Measurements from ENCODE around the gene ZNF550.
"Not testable (repeated sequence)": the region's sequence is repeated elsewhere in the genome, so short reads cannot be mapped to it uniquely, and the experiment has no call there.

The ZNF550 gene

DNA sequence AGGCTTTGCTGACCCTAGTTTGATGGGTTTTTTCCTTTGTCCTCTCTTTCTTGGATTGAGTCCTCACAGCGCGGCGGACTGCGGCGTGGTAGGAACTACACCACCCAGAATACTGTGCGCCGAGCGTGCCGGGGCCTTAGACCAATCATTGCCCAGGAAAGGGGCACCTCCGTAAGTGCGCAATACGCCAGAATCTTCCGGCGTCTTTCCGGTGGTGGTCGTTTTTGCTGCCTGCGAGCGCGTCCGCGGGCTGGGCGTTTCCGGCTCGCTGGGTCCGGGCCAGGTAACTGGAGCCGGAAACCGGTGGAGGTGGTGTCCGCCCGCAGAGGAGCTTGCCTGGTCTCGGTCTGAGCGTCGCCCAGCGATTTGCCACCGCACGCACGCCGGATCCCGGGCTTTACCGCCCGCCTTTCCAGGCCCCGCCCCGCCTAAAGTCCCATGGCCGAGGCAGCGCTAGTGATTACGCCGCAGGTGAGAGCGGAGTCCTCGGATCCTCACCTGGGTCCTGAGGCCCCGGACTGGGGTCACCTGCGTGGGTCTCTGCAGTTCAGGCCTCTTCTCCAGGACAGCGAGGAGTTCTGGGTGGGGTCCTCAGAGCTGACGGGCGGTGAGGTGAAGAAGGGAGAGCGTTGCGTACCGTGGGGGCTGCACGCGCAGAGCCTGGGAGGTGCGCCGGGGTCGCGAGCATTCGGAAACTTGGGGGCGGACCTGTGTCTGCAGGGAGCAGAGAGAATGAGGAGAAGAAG, 32.4 kb downstream of the ZNF550 start, which contains the start of gene ZNF549:
TSS of gene ZNF549 (plus strand) at position 221 of the 746 bp plus-strand sequence. CDS start at position 439, 218 bp downstream.
- peak; percentile 79 for DNase-seq

DNA sequence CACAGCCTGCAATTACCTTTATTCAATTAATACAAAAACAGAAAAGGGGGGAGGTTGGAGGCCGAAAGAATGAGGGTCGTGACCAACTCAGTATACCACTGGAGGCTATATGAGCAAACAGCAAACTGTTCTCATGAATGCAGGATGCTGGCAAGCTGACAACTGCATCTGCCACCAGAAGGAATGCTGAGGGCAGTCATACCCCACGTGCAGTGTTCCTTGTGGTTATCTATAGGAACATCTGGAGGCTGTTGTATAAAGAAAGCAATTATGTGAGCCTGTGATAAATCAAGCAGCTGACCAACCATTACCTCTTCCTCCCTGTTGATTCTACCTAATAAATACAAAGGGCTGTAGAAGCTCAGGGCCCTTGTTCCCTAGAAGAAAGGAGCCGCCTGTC, 41.6 kb downstream of the ZNF550 start:
- DNase-seq: not testable (repeated sequence)

GRCh38 chr19:57515255-57515654, 44.4 kb downstream of the ZNF550 start:
- DNase-seq: no peak

GRCh38 chr19:57512845-57513244, 46.8 kb downstream of the ZNF550 start:
- no peak for DNase-seq

DNA sequence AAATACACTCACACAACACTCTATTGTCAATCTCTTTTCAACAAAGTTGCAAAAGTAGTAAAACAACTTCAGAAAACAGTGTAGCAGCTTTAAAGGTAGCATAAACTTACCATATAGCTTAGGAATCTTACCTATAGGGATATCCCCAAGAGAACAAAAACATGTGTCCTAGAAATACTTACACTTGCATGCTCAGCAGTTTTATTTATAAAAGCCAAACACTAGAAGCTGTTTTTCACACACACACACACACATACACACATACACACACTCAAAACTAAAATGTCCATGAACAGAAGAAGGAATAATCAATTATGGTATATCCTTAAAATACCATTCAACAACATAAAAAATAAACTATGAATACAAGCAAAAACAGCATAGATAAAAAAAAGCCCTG, 48.2 kb downstream of the ZNF550 start:
- DNase-seq: no peak

GRCh38 chr19:57506163-57506562, 53.5 kb downstream of the ZNF550 start:
- no peak for DNase-seq

GRCh38 chr19:57500400-57500799, 59.3 kb downstream of the ZNF550 start:
- not testable (repeated sequence) for DNase-seq

GRCh38 chr19:57499680-57500395, 59.8 kb downstream of the ZNF550 start, which contains the start of gene ZNF773:
Gene ZNF773, plus strand, starts transcription at chr19:57499938. Its CDS starts 143 bp downstream, at chr19:57500081.
- DNase-seq: peak; percentile 96

DNA sequence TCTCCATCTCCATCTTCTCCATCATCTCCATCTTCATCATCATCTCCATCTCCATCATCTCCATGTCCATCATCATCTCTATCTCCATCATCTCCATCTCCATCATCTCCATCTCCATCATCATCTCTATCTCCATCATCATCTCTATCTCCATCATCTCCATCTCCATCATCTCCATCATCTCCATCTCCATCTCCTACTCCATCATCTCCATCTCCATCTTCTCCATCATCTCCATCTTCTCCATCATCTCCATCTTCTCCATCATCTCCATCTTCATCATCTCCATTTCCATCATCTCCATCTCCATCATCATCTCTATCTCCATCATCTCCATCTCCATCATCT, 60.4 kb downstream of the ZNF550 start:
- DNase-seq: not testable (repeated sequence)

- DNase-seq: not testable (repeated sequence)
Observed at GRCh38 chr19:57488299-57488644, 71.4 kb downstream of the ZNF550 start.

DNA sequence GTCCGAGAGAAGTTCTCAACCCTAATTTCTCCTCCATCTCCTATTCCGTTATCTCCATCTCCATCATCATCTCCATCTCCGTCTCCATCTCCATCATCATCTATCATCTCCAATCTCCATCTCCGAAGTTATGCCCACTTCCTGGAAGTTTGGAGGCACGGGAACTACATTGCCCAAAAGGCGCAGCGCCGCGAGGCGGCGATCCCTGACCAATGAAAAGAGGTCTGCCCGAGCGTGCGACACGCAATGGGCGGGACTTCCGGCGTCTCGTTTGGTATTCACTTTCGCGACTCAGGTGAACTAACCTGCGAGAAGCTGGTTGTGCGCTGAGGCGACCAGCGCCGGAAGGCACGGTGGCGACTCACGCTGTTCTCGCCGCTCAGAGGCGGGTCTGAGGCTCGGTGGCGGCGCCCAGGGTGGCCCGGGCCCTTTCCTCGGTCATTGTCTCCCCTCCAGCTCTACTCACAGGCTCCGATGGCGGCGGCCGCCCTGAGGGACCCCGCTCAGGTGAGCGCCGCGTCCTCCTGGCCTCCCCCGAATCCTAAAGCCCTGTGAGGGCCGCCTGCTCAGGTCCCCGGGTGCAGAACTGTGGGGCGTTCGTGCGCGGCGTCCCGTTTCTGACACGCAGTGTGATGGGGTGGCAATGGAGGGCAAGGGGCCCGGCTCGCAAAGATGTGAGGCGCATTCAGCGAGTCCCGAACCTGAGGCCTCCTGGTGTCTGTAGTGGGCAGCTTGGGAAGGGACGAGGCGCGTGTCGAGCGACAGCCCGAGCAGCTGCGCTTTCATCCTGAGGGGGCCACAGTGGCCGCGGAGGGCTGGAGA, 72.0 kb downstream of the ZNF550 start, which contains the start of gene ZNF419:
TSS of gene ZNF419 (plus strand) at position 274 of the 822 bp plus-strand sequence. CDS start at position 475, 201 bp downstream.
- peak; percentile 94 for DNase-seq

Data from stimulated activated CD4-positive, alpha-beta T cell treated with anti-CD3 and anti-CD28 coated beads, Interleukin-12 subunit alpha, Interleukin-12 subunit beta, amount 100 ng/mL, for 4 hours (primary cell).